Measurements from ENCODE around the gene SERPINE2.
A peak's percentile ranks its signal among the peaks of the same experiment; 100 is the strongest.

SERPINE2 gene

DNA sequence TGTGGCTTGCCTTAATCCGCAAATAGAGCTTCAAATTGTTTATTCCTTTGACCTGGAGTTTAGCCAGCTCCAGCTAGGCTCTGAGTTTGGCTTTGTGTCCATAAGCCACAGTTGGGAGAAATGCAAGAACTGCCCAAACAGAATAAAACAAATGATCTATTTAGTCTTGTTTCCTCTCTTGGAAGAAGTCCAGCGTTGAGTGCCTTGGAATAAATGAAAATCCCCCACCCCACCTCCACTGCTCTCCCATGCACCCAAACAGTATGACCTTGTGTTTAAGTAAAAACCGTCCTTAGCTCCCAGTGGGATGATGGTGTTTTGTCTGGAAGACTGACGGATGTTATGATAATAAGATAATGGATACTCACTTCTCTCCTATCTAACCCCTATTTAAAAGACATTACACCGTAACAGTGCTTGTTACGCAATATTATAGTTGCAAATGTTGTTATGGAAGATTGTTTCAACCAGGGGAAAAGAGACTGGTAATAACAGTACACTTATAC lies 3.2 kb upstream of the SERPINE2 start:
- no peak for DNase-seq

DNA sequence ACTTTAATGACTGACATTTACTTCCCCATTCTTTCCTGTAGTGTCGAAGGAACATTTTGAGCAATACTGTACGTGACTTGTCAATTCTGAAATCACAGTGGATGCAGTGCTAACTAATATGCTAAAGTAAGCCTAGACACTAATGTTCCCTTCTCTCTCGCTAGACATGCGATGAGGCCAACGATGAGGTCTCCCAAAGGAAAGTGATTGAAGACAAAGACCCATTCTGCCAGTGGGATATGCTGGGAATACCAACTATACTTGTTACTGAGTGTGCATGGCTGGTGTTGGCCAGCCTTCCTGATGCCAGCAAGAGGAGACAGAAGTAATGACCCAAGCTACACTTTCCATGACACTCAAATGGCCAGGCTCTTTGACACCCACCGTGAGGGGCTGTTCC lies 2.5 kb upstream of the SERPINE2 start:
- DNase-seq: no peak

DNA sequence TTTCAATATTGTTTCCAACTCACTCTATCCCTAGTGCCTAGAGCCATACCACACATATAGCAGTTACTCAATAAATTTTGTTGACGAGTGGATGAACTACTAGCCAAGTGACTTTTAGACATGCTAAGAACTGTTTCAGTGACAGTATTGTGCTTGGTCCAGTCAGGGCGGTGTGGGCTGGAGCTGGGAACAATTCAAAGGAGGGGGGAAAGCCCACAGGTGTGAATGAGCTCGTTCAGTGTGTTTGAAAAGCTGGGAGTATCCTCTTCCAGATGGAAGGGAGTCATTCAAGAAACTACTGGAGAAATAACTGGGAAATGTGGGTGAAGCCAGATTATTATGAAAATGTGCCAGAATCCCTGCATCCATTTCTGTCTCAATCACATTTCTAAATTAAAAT lies 1.7 kb upstream of the SERPINE2 start:
- no peak for DNase-seq

DNA sequence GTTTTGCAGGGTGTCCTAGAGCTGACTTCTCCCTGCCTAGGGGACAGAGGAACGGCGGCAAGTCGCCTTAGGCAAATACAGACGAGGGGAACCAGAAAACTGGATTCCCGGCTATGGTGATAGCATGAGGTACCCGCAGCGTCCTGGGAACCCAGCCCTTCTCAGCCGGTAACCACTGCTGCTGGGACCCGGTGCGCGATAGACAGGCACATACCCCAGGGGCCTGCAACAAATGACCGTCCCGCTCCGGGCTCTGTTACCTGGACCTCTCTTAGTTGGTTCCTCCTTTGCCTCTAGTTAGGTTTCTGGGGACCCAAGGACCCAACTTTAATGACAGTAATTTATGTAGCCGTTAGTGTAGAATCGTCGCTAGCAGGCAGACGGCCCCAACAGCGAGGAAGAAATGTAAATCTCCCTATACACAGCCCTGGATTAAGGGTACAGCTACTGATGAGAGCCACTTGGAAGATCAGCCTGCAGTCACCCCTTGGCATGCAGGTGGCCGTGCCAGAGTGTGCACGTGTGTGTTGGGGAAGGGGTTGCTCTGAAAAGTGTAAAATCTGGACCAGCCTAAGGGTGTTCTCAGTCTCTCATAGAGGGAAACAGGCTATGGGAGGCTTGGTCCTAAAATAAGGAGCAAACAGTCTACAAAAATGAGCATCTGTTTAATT lies 819 bp upstream of the SERPINE2 start:
- no peak for DNase-seq

DNA sequence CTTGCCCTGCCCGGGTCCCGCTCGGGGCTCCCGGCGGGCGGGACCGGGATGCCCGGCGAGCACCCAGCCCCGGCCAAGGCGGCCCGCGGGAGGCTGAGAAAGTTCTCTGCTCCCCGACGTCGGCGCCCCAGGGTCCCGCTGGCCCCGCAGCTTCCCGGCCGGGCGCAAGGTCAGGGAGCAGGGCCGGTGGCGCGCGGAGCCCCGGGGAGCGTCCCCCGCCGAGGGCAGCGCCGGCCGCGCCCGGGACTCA lies 331 bp downstream of the SERPINE2 start:
- DNase-seq: no peak

DNA sequence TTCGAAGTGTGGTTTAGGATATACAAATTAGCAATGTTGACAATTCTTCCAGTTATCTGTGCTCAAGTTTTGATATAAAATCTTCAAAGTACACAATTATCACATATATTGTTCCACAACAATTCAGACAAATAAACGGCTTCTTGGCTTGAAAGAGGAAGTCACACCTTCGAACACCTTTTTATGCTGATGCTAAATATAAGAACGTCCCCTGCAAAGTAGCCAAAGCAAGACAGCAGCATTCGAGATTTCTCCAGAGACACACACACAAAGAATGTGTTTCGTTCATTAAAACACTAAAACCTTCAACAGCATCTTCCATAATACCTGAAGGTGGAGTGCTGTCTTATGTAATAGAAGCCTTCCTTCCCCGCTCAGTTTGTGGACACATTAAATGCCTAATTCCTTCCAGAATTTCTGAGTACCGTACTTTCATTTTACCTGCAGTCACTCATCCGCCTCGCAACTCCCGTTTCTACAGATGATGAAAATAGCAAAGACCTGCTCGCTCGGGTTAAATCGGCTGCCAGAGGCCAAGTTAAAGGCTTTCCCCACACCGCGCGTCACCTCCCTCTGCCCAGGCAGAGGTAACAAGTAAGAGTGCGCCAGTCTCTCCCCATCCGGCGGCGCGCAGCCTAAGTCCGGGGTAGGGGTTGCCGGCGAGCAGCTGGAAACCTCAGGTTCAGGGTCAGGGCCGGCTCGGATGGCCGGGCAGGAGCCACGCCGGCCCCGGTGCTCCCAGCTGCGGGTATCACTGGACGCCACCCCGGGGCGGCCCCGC lies 847 bp downstream of the SERPINE2 start:
- peak; percentile 51 for DNase-seq

DNA sequence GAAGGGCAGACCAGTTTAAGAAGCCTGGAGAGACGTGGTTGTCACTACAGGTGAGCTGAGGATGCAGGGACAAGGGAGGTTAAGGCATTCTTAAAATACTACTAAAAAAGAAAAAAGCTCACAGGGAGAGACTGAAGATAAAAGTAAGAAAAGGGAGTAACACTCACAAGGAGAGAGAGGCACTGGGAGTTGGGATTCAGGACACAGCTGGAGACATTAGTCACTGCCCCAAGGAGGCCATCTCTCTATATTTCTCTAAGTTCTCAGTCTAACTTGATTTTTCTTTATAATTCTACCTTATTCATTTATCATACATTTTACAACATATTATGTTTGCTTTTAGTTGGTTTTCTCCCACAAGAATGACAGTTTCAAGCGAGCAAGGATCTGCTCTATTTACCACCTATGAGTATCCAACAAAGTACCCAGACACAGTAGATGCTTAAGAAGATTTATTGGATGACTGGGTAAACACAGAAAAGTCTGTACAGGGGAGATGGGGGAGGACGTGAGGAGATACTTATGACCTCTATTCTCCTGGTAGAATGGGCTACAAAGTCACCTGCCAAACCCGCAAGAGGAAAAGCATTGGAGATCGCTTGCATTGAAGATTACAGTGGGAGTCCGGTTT lies 2.2 kb downstream of the SERPINE2 start:
- DNase-seq: no peak

DNA sequence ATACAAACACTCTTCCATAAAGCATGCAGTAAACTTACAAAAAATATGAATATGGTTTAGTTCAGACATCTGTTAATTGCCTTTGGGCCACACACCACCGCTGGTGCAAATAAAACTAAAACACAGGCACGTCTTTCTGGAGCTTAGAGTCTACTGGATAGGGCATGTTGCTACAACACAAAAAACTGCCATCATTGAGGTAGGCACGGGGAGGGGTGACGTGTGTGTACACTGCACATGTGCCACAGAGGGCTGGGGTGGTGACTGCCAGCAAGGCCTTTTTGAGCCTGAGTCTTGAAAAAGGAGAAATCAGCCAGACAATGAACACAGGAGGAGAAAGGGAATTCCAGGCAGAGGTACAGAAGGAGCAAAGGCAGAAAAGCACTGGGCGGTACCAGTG lies 5.1 kb downstream of the SERPINE2 start:
- no peak for DNase-seq

DNA sequence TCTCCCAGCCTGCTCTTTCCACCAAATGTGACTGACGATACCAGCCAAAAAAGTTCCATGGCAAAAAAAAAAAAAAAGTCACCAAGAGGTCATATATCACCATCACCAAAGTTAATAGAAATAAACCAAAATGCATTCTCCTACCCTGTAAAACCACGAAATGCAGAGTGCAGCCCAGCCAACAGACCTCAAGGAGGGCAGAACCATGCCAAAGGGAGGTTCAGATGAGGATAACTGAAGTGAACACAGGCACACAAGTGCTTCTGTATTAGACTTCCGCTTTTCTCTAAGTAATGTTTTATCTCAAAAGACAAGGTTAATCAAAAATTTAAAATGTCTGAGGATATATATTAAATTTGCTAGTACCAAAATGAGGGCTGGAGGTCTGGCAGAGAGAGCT lies 5.5 kb downstream of the SERPINE2 start:
- DNase-seq: no peak

DNA sequence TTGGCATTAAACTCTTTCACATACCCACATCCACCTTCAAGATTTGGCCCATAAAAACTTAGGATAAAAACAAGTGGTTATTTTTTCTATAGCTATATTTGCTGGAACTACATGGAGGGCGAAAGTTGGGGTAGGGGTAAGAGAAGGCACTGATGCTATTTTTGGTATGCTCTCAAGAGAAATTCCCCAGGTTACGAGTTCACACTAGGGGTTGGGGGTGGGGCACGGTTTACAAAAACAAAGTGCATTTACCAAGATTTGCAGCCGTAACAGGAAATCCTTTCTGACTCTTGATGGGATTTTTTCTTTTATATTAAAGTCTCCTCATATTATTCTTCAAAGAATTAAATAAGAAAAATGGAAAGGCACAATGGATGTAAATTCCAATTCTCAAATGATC lies 6.8 kb downstream of the SERPINE2 start:
- DNase-seq: no peak

DNA sequence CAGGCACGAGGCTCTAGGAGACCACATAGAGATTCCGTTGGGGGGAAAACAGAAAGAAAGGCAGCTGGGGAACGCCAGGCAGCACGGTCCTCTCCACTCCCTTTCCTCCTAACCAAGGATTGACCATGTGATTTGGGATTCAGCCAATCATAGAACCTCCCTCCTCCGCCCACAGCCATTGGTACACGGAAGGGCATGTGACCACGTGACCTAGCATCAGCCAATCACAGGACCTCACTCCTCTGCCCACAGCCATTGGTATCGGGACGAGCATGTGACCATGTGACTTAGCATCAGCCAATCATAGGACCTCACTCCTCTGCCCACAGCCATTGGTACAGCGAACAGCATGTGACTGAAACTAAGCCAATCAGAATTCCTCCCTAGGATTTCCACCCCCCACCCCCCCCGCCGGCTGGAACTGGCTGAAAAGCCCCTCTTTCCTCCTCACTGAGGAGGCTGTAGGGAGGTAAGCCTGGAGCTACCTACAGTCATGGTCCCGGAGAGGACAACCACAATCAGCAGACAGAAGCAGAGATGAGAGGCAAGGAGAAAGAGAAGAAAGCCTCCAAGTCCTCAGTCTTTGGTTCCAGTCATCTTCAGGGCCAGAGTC lies 7.6 kb downstream of the SERPINE2 start:
- no peak for DNase-seq

DNA sequence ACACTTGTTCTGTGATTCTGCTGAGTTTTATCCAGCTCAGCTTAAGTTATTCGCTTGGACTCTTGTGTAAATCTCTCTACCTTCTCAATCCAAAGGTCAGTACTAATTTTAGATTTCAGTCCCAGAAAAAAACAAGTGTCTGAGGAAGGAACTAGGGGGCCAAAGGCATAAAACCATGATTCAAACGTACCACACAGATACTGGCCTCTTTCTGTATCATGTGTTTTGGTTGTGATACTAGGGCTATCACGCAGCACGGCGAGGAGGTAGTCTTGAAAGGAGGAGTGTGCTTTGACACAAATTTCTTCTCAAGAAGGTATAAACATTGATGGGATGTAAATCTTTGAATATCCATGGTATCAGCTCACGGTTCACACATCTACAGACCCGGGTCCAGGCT lies 8.3 kb downstream of the SERPINE2 start:
- DNase-seq: no peak

DNA sequence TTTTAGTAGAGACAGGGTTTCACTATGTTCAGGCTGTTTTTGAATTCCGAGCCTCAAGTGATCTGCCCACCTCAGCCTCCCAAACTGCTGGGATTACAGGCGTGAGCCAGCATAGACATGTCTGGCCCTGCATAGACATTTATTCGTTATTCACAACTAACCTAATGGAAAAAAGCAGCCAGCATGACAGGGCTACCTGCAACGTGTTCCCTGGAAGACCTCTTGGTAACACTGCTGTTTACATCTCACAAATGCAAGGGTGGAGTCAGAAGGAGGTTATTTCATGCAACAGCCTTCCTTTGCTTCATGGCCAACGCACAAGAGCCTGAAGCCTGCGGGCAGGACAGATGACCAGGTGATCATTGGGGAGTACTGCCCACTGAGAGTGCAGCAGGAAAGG lies 9.2 kb downstream of the SERPINE2 start:
- DNase-seq: no peak

DNA sequence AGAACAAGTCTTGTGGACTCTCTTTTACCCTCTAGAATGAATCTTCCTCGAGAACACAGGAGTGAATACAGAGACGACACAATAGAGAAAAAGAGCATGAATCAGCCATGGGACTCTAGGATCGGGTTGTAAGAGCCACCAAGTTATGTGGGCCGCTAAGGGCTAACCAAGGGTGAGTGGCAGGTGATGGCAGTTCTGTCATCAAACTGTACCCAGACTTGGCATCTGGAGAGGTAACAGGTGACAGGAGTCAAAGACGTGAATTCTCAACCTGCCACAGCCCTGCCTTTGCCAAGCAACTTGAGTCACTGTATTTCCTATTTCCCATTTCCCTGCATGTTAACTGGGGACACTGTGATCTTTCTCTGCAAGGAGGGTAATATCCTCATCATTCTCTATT lies 11.2 kb downstream of the SERPINE2 start:
- no peak for DNase-seq

DNA sequence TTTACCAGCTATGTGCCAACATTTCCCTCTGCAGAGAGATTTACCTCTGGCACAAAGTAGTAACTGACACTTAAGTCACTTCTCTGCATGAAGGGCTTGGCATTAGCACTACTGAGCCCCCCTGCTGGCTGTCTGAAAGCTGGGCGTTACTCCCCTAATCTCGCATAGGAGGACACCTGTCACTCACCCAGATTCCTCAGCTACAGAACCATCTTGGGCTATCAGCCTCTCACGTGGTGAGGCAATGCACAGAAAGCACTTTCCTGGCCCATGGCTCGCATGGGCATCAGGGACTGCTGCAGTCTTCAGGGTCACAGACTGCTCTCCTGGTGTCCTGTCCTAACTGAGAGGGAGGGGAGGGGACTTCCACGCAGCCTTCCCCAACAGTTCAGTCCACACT lies 12.0 kb downstream of the SERPINE2 start:
- no peak for DNase-seq

DNA sequence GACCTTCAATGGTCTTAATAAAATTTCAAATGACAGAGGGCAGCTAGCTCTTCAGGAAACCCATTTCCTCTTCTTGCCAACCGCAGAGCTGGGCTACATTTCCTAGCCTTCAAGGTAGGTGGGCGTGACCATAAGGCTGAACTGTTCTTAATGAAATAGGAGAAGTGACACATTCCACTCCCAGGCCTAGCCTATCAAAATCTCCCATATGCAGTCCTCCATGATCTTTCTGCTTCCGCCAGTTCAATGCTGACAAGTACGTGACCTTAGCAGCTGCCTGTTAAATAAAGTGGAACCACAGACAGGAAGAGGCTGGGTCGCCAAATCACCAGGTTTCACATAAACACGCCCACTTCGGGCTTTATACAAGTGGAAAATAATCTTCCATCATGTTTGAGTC lies 13.2 kb downstream of the SERPINE2 start:
- DNase-seq: no peak

DNA sequence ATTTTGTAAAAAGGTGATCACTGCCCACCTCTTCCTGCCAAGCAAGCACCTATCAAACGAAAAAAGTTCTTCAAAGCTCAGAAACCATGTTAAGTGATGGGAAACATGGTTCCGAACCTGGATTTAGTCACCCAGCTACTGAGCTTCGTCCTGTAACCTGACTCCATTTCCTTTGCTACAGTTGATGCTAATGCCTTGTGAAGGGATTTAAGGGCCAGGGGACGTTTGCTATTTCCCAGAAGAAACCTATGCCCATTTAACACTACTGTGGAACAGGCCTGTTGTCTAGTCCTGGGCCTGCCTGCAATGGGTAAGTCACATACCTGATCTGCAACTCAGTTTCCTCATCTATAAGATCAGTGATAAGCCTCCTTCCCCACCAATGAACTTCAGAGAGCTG lies 14.8 kb downstream of the SERPINE2 start:
- DNase-seq: no peak

DNA sequence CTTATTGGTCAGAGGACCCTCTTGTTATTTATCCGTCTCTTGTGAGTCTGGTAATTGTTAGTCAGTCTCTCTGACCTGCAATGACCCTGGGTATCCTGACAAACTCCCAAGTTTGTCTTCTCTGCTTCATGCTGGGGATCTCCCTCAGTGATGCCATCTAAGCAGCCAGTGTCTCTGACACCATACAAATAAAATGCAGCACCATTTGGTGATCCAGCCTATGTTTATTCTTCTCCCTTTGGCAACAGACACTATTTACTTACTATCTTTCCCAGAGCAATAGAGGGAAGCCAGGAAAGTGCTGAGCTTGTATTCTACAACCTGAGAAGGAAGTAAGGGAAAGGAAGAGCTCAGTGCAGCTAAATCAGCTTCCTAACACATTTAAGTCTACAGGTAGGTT lies 15.9 kb downstream of the SERPINE2 start:
- no peak for DNase-seq

DNA sequence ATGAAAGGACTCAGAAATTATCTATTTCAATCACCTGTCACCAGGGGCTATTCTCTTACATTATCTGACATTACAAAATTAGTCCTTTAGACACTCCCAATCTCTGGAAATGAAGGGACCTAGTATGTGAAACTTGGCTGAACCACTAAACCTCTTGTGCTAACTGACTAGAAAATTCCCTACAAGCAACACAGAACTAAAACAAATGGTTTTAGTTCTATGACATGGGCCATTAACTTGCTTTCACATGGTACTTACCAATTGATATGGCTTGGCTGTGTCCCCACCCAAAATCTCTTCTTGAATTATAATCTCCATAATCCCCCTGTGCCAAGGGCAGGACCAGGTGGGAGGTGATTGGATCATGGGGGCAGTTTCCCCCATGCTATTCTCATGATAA lies 16.6 kb downstream of the SERPINE2 start:
- DNase-seq: no peak

DNA sequence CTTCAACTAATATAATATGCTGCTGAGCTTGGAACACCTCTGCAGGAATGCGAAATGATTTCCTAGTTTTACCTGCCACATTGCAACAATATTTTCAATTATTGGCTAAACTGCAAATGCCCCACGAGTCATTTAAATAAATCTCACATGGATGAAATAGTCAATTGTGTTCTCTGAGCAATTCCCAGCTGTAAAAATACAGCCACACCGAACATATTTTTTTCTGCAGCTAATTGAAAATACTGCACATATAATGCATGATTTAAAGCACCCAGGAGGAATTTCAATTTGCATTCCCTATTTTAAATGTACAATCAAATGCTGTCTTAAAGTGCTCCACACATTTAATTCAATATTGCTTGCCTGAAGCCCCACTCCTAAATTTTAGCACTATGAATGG lies 18.6 kb downstream of the SERPINE2 start:
- no peak for DNase-seq

DNA sequence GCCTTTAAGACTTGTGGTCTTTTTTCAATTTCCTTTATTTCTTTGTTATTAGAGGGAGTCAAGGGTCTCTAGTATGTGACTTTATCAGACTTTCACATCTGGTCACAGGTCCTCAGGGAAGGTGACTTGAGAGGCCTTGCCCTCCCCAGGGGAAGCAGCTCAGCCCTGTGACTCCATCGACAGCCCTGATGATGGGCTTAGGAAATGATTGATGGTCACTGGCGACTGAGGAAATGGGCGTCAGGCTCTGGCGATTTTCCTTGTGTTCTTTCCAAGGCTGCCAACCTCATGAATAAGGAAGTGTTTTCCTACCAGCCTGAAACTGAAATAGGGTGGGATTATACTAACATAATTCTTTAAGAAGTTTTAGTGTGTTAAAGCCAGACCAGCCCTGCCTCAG lies 21.1 kb downstream of the SERPINE2 start:
- no peak for DNase-seq

DNA sequence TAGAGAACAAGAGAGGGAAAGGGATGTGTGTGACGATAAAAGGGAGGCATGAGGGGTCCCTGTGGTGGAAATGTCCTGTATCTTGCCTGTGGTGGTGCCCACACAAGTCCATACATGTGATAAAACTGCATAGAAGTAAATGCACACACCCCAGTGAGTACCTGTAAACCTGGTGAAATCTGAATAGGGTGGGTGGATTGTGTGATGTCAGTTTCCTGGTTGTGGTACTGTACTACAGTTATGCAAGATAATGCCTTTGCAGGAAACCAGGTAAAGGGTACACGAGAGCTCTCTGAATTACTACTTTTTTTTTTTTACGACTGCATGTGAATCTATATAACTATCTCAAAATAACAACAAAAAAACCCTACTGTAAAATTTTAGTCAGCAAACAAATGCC lies 22.1 kb downstream of the SERPINE2 start:
- no peak for DNase-seq

DNA sequence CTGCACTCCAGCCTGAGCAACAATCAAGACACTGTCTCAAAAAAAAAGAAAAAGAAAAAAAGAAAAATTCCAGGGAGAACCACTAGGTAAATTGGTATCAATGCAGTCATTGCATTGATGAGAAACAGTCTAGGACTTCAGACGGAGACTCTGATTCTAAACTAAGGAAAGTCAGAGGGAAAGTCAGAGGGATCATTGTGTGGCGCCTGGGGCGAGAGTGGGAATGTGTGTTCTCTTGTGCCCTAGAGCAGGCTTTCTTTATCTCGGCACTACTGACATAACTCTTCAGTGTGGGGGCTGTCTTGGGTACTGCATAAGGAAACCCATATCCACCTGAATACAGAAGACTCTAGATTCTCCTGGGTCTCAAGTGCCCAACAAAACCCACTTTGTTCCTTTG lies 24.8 kb downstream of the SERPINE2 start:
- no peak for DNase-seq

DNA sequence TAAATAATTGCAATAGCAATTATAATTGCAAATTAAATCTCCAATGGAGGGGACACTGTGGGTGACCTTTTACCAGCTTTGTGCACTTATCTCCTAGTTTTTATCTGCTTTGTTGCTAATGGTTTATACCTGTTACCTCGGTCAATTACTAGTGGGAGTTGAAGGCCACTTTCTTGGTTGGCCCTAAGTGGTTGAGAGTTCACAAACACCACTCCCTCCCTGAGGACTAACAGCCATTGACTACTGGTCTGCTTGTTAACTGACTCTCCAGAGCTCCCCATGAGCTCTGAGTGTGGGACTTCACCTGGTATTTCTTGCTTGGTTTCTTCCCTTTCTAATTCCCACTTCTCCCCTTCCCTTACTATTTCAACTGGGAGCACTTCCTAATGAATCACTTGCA lies 27.2 kb downstream of the SERPINE2 start:
- DNase-seq: no peak

Data from NCI-H510A (cell line).